Endothelial cell of umbilical vein (primary cell): Measurements from ENCODE around the gene ALK. TPM values are rescaled to one million over a fixed set of nuclear protein-coding genes. Genes with fewer than 3 reads are reported as not detected.

Source experiments
- BruUV-seq: library from RNA; stranded (reverse); fragments of 400-500 nt; replicated peaks from 2 replicates; lab custom pipeline; 2021; lab: Mats Ljungman, UMichigan
- CTCF ChIA-PET: fragments of 300-600, 350-600 bp; sonication (Branson Sonifier 250); formaldehyde crosslinking; loops from one replicate; lab custom pipeline; 2021; ENCODE audit warnings: antibody characterized with exemption, inconsistent platforms; lab: Charles Lee
- POLR2A ChIA-PET: fragments of 300-600, 350-600 bp; sonication (Branson Sonifier 250); formaldehyde crosslinking; loops from one replicate; lab custom pipeline; 2021; ENCODE audit warnings: antibody characterized with exemption, inconsistent platforms; lab: Charles Lee
- DNase-seq: peaks from one replicate; pipeline ENCODE4 v3.0.0-alpha.2; 2011; ENCODE audit warnings: low read depth, low spot score
- FAIRE-seq: peaks from 2 replicates; lab custom pipeline; 2011; peaks lifted over from hg19 to GRCh38; lab: Jason Lieb, UNC
- H2AFZ ChIP-seq: 2 replicates; pipeline ENCODE4 v1.6.0; 2012; ENCODE audit warnings: low read depth, low read length, control low read depth, inconsistent platforms
- H3K27ac ChIP-seq: 2 replicates; pipeline ENCODE4 v1.5.1; 2011; ENCODE audit warnings: low read depth, mild to moderate bottlenecking, control low read depth, low read length, moderate library complexity; ENCODE audit not compliant: insufficient read depth
- H3K27me3 ChIP-seq, 2 experiments: 2 replicates each; pipeline versions ENCODE4 v1.6.0 to v1.6.1; 2011; ENCODE audit warnings: low read length in 2 of 2, mixed read lengths in 1 of 2; ENCODE audit not compliant: control insufficient read depth in 2 of 2, insufficient read depth in 2 of 2
- H3K36me3 ChIP-seq, 2 experiments: 2 replicates in 1 of 2; 3 replicates in 1 of 2; pipeline ENCODE4 v1.5.1; 2011; ENCODE audit warnings: low read length in 2 of 2, mild to moderate bottlenecking in 1 of 2, moderate library complexity in 1 of 2; ENCODE audit not compliant: control insufficient read depth in 2 of 2, insufficient read depth in 2 of 2; ENCODE audit errors: extremely low read depth in 1 of 2
- H3K4me1 ChIP-seq: 3 replicates; pipeline ENCODE4 v1.5.1; 2011; ENCODE audit warnings: mild to moderate bottlenecking, low read length; ENCODE audit not compliant: control insufficient read depth, insufficient read depth; ENCODE audit errors: extremely low read depth
- H3K4me2 ChIP-seq: 2 replicates; pipeline ENCODE4 v1.6.1; 2011; ENCODE audit warnings: low read length, control low read depth, mixed read lengths; ENCODE audit not compliant: insufficient read depth
- H3K4me3 ChIP-seq, 3 experiments: fragments of 200-600 bp in 1 of 3; sonication (generic), shearing (Covaris generic) in 1 of 3; replicated peaks in 1 of 3; 2 replicates each; pipeline ENCODE4 v1.5.1; 2011 to 2016; ENCODE audit warnings: control low read depth in 3 of 3, low read length in 3 of 3, mild to moderate bottlenecking in 2 of 3, inconsistent platforms in 1 of 3, low read depth in 1 of 3, moderate library complexity in 1 of 3; ENCODE audit not compliant: insufficient read depth in 1 of 3
- H3K79me2 ChIP-seq: 2 replicates; pipeline ENCODE4 v1.6.0; 2012; ENCODE audit warnings: low read length, inconsistent platforms; ENCODE audit not compliant: control insufficient read depth, insufficient read depth
- H3K9ac ChIP-seq: replicated peaks from 2 replicates; pipeline ENCODE3; 2011; ENCODE audit warnings: low read length, control low read depth; ENCODE audit not compliant: insufficient read depth; ENCODE audit errors: extremely low read depth
- H3K9me1 ChIP-seq: replicated peaks from 3 replicates; pipeline ENCODE4 v1.6.0; 2011; ENCODE audit warnings: mild to moderate bottlenecking, low read length; ENCODE audit not compliant: control insufficient read depth, insufficient read depth; ENCODE audit errors: extremely low read depth
- H3K9me3 ChIP-seq: replicated peaks from 2 replicates; pipeline ENCODE4 v1.5.1; 2012; ENCODE audit warnings: low read length, inconsistent platforms; ENCODE audit not compliant: control insufficient read depth, insufficient read depth
- H4K20me1 ChIP-seq: replicated peaks from 2 replicates; pipeline ENCODE3; 2011; ENCODE audit warnings: mild to moderate bottlenecking, low read length; ENCODE audit not compliant: control insufficient read depth, insufficient read depth; ENCODE audit errors: extremely low read depth
- EZH2 ChIP-seq: IDR thresholded peaks from 2 replicates; pipeline ENCODE4 v1.6.1; 2012; ENCODE audit warnings: borderline replicate concordance, low read depth, mild to moderate bottlenecking, moderate library complexity, low read length, inconsistent platforms; ENCODE audit not compliant: severe bottlenecking
- FOS ChIP-seq: IDR thresholded peaks from 2 replicates; pipeline ENCODE4 v1.6.1; 2011; ENCODE audit warnings: mild to moderate bottlenecking, low read length, moderate library complexity, borderline replicate concordance; ENCODE audit not compliant: insufficient read depth
- GATA2 ChIP-seq: IDR thresholded peaks from 2 replicates; pipeline ENCODE4 v1.7.0; 2011; ENCODE audit warnings: low read depth, mild to moderate bottlenecking, moderate library complexity, mixed read lengths, low read length; ENCODE audit not compliant: insufficient read length, insufficient read depth
- JUN ChIP-seq: IDR thresholded peaks from 2 replicates; pipeline ENCODE4 v1.6.1; 2011; ENCODE audit warnings: borderline replicate concordance, low read depth; ENCODE audit not compliant: insufficient read length, insufficient read depth
- MYC ChIP-seq: IDR thresholded peaks from one replicate; pipeline ENCODE4 v1.6.1; 2011; ENCODE audit warnings: mild to moderate bottlenecking, low read depth, low read length
- POLR2A ChIP-seq: IDR thresholded peaks from 2 replicates; pipeline ENCODE4 v1.6.1; 2012; ENCODE audit warnings: low read depth, mild to moderate bottlenecking, control low read depth, low read length
- POLR2AphosphoS5 ChIP-seq: IDR thresholded peaks from 2 replicates; pipeline ENCODE4 v1.6.1; 2012; ENCODE audit warnings: low read depth, mild to moderate bottlenecking, control low read depth, low read length, moderate library complexity; ENCODE audit not compliant: insufficient read depth
- dilution Hi-C: fragments of 300-500 bp; cut with MboI; formaldehyde crosslinking; loops from one replicate; pipeline ENCODE4 v1.15.0; 2019; ENCODE audit warnings: low sequenced_read_pairs; ENCODE audit not compliant: extremely low pct_ligation_motif_present
- intact Hi-C: fragments of 100-400 bp; cut with micrococcal nuclease; formaldehyde crosslinking; loops from one replicate; pipeline ENCODE4 v1.10.0; 2022
- polyA plus RNA-seq, 4 experiments: library from polyadenylated mRNA; depleted of rRNA in 3 of 4; stranded (reverse) in 3 of 4; unstranded in 1 of 4; fragments of >200 nt; gene quantifications; 2 replicates each; pipeline versions ENCODE4 v1.2.1 to v1.2.3, GENCODE V29; 2011 to 2012; ENCODE audit warnings: missing spikeins in 1 of 4
- total RNA-seq: library from RNA; stranded (reverse); gene quantifications from 2 replicates; pipeline ENCODE4 v1.2.3, GENCODE V29; 2021
- TF ChIP-seq, protein P1 (sequence below), 2 donors: IDR thresholded peaks; 1 replicate in 1 of 2; 2 replicates in 1 of 2; pipeline ENCODE4 v1.5.1; 2011; ENCODE audit warnings: low read length in 2 of 2, mild to moderate bottlenecking in 2 of 2, moderate library complexity in 2 of 2, control low read depth in 1 of 2, inconsistent platforms in 1 of 2, low read depth in 1 of 2; ENCODE audit not compliant: insufficient read depth in 1 of 2; ENCODE audit errors: extremely low read depth in 1 of 2
- TF ChIP-seq, protein P2 (sequence below): IDR thresholded peaks from 2 replicates; pipeline ENCODE4 v1.6.1; 2011; ENCODE audit not compliant: insufficient read depth, insufficient read length

ALK gene
- total and polyA plus RNA-seq, 2 donors (not counting 3 experiments of a cell fraction or from before 2014, with no cell fraction given) = not detected

DNA sequence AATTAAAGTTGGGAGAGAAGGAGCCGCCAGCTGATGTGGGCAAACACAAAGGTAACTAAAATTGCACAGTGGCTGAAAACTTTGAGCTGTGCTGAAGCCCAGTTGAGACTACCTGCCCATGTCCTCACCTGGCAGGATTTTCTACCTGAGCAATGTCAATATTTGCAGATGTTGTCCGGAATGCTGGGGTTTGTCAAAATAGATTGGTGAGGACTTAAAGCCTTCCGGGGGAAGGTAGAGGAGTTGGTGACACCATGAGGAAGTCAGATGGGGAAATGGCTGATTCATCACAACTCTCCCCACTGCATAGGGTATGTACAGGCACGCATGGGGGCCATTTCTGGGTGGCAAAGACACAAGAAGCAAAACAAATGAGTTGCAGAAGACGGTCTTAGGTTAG, 114.9 kb downstream of the ALK start:
- no peaks in the 10 kb centered on the region for H4K20me1 ChIP-seq
- H3K79me2 ChIP-seq = no peaks in the 10 kb centered on the region
- DNase-seq = no peak
- no peaks in the 10 kb centered on the region for H3K4me1 ChIP-seq
- no peaks in the 10 kb centered on the region for H3K36me3 ChIP-seq
- BruUV-seq = no TSS peak
- H3K9ac ChIP-seq = no peak overlapping the region
- no peak for FAIRE-seq
- H3K4me2 ChIP-seq = no peak overlapping the region
- no peak overlapping the region for H3K27ac ChIP-seq
- H2AFZ ChIP-seq = no peak overlapping the region
- intact Hi-C loops (no loop called here), dilution Hi-C loops (no loop called here)
- POLR2A ChIA-PET = no interaction called here
- no peak overlapping the region for H3K4me3 ChIP-seq
- TF ChIP-seq JUN (no peak), EZH2 (no peak)
- TF ChIP-seq, protein P1, sequence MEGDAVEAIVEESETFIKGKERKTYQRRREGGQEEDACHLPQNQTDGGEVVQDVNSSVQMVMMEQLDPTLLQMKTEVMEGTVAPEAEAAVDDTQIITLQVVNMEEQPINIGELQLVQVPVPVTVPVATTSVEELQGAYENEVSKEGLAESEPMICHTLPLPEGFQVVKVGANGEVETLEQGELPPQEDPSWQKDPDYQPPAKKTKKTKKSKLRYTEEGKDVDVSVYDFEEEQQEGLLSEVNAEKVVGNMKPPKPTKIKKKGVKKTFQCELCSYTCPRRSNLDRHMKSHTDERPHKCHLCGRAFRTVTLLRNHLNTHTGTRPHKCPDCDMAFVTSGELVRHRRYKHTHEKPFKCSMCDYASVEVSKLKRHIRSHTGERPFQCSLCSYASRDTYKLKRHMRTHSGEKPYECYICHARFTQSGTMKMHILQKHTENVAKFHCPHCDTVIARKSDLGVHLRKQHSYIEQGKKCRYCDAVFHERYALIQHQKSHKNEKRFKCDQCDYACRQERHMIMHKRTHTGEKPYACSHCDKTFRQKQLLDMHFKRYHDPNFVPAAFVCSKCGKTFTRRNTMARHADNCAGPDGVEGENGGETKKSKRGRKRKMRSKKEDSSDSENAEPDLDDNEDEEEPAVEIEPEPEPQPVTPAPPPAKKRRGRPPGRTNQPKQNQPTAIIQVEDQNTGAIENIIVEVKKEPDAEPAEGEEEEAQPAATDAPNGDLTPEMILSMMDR (IDR thresholded peaks at IDR 0.05; ENCODE audit: extremely low read depth in 1 of 2, insufficient read depth in 1 of 2, low read depth in 1 of 2, low read length in 2 of 2) = no peak
- no peaks in the 10 kb centered on the region for H3K27me3 ChIP-seq
- CTCF ChIA-PET = no interaction called here
- H3K9me1 ChIP-seq = no peaks in the 10 kb centered on the region
- no peaks in the 10 kb centered on the region for H3K9me3 ChIP-seq

DNA sequence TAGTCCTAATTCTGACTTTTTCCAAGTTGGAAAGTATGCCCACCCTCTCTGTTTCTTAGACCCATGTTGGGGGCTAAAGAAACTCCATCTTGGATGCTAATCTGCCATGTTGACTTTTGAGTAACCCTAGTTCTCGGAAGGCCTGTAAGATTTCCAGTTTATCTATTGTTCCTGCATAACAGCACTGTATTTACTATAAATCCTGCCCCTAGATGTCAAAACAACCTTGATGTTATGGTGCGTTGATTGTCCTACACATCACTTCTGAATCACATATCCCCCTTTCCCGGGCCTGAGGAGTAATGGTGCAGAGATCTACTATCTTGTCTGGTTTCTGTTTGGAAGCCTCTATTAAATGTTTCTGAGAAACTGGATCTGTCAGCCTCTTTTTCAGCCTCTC, 116.7 kb downstream of the ALK start:
- Histone ChIP-seq H3K36me3 (no peaks in the 10 kb centered on the region), H3K79me2 (no peaks in the 10 kb centered on the region), H3K9me3 (peaks cover 3% of the 10 kb centered on the region), H3K4me3 (no peak overlapping the region), H3K27me3 (no peaks in the 10 kb centered on the region), H3K9ac (no peak overlapping the region), H3K4me1 (no peaks in the 10 kb centered on the region), H2AFZ (no peak overlapping the region), H3K27ac (no peak overlapping the region), H3K9me1 (no peaks in the 10 kb centered on the region), H3K4me2 (no peak overlapping the region), H4K20me1 (no peaks in the 10 kb centered on the region)
- TF ChIP-seq GATA2 (no peak), JUN (no peak), POLR2AphosphoS5 (no peak), POLR2A (no peak), MYC (no peak), EZH2 (no peak), FOS (no peak)
- TF ChIP-seq, protein P2, sequence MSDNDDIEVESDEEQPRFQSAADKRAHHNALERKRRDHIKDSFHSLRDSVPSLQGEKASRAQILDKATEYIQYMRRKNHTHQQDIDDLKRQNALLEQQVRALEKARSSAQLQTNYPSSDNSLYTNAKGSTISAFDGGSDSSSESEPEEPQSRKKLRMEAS = no peak
- TF ChIP-seq, protein P1 (IDR thresholded peaks at IDR 0.05; ENCODE audit: extremely low read depth in 1 of 2, insufficient read depth in 1 of 2, low read depth in 1 of 2, low read length in 2 of 2) = no peak
- BruUV-seq = no TSS peak
- CTCF ChIA-PET = no interaction called here
- intact Hi-C loops (no loop called here), dilution Hi-C loops (no loop called here)
- DNase-seq (no peak), FAIRE-seq (no peak)
- POLR2A ChIA-PET = no interaction called here
